ENCODE data around the gene CDC42EP1. TPM values are rescaled to one million over a fixed set of nuclear protein-coding genes. Genes with fewer than 3 reads are reported as not detected.

Gene CDC42EP1
- total RNA-seq, 1 donor from 2014 or later: 51.2 TPM

- peak overlapping the region; percentile 92 for H3K4me3 Mint-ChIP-seq (ENCODE audit: unreplicated experiment)
- H3K27me3 Mint-ChIP-seq (ENCODE audit: unreplicated experiment): peaks cover 5% of the 10 kb centered on the region
- peak; percentile 62 for DNase-seq (ENCODE audit: low spot score)
- H3K4me1 Mint-ChIP-seq (ENCODE audit: unreplicated experiment): peaks cover 37% of the 10 kb centered on the region
- peaks cover under 1% of the 10 kb centered on the region for H3K36me3 Mint-ChIP-seq (ENCODE audit: low read depth, unreplicated experiment)
- H3K27ac Mint-ChIP-seq (ENCODE audit: unreplicated experiment): peak overlapping the region; percentile 83
- no peak for TF ChIP-seq CTCF (IDR thresholded peaks at IDR 0.05; ENCODE audit: unreplicated experiment)
- no peaks in the 10 kb centered on the region for H3K9me3 Mint-ChIP-seq (ENCODE audit: unreplicated experiment)
Measured at GRCh38 chr22:37560608-37561211, 430 bp downstream of the CDC42EP1 start.

- peak; percentile 93 for DNase-seq (ENCODE audit: low spot score)
- H3K4me3 Mint-ChIP-seq (ENCODE audit: unreplicated experiment): peak overlapping the region; percentile 92
- peaks cover 3% of the 10 kb centered on the region for H3K36me3 Mint-ChIP-seq (ENCODE audit: low read depth, unreplicated experiment)
- H3K9me3 Mint-ChIP-seq (ENCODE audit: unreplicated experiment): no peaks in the 10 kb centered on the region
- H3K27ac Mint-ChIP-seq (ENCODE audit: unreplicated experiment): peak overlapping the region; percentile 83
- H3K27me3 Mint-ChIP-seq (ENCODE audit: unreplicated experiment): peaks cover 5% of the 10 kb centered on the region
- TF ChIP-seq CTCF (IDR thresholded peaks at IDR 0.05; ENCODE audit: unreplicated experiment): peak; percentile 83
- H3K4me1 Mint-ChIP-seq (ENCODE audit: unreplicated experiment): peaks cover 33% of the 10 kb centered on the region
Measured at GRCh38 chr22:37561212-37562048, 1.1 kb downstream of the CDC42EP1 start.

- peaks cover 5% of the 10 kb centered on the region for H3K27me3 Mint-ChIP-seq (ENCODE audit: unreplicated experiment)
- TF ChIP-seq CTCF (IDR thresholded peaks at IDR 0.05; ENCODE audit: unreplicated experiment): peak; percentile 31
- H3K27ac Mint-ChIP-seq (ENCODE audit: unreplicated experiment): peak overlapping the region; percentile 51
- no peak for DNase-seq (ENCODE audit: low spot score)
- H3K4me3 Mint-ChIP-seq (ENCODE audit: unreplicated experiment): peak overlapping the region; percentile 92
- peaks cover 33% of the 10 kb centered on the region for H3K4me1 Mint-ChIP-seq (ENCODE audit: unreplicated experiment)
- peaks cover 3% of the 10 kb centered on the region for H3K36me3 Mint-ChIP-seq (ENCODE audit: low read depth, unreplicated experiment)
- no peaks in the 10 kb centered on the region for H3K9me3 Mint-ChIP-seq (ENCODE audit: unreplicated experiment)
Measured at GRCh38 chr22:37562049-37562875, 2.0 kb downstream of the CDC42EP1 start.

- H3K27ac Mint-ChIP-seq (ENCODE audit: unreplicated experiment): peak overlapping the region; percentile 26
- no peak for TF ChIP-seq CTCF (IDR thresholded peaks at IDR 0.05; ENCODE audit: unreplicated experiment)
- peaks cover 7% of the 10 kb centered on the region for H3K36me3 Mint-ChIP-seq (ENCODE audit: low read depth, unreplicated experiment)
- H3K9me3 Mint-ChIP-seq (ENCODE audit: unreplicated experiment): no peaks in the 10 kb centered on the region
- H3K27me3 Mint-ChIP-seq (ENCODE audit: unreplicated experiment): peaks cover 5% of the 10 kb centered on the region
- peak overlapping the region; percentile 26 for H3K4me3 Mint-ChIP-seq (ENCODE audit: unreplicated experiment)
- no peak for DNase-seq (ENCODE audit: low spot score)
- peaks cover 32% of the 10 kb centered on the region for H3K4me1 Mint-ChIP-seq (ENCODE audit: unreplicated experiment)
Measured at GRCh38 chr22:37563153-37564081, 3.1 kb downstream of the CDC42EP1 start.
